GM21515 (cell line): Measurements from ENCODE around the gene SNX15.
"Not testable (repeated sequence)": the region's sequence is repeated elsewhere in the genome, so short reads cannot be mapped to it uniquely, and the experiment has no call there.

ENCODE experiments used
- ATAC-seq: cut with Tn5 transposase; IDR thresholded peaks from one replicate; pipeline ENCODE4 v1.9.1; 2021; ENCODE audit not compliant: unreplicated experiment

Gene SNX15, protein sequence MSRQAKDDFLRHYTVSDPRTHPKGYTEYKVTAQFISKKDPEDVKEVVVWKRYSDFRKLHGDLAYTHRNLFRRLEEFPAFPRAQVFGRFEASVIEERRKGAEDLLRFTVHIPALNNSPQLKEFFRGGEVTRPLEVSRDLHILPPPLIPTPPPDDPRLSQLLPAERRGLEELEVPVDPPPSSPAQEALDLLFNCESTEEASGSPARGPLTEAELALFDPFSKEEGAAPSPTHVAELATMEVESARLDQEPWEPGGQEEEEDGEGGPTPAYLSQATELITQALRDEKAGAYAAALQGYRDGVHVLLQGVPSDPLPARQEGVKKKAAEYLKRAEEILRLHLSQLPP

GRCh38 chr11:65027213-65028067 is at the start of gene SNX15:
Gene SNX15, plus strand, starts transcription at chr11:65027439. Its CDS starts 99 bp downstream, at chr11:65027538.
- ATAC-seq: peak; percentile 75

- ATAC-seq: not testable (repeated sequence)
Measured at GRCh38 chr11:64983339-64983738, 43.9 kb upstream of the SNX15 start.

- ATAC-seq: no peak
Measured at GRCh38 chr11:64987998-64988854, 39.0 kb upstream of the SNX15 start.

DNA sequence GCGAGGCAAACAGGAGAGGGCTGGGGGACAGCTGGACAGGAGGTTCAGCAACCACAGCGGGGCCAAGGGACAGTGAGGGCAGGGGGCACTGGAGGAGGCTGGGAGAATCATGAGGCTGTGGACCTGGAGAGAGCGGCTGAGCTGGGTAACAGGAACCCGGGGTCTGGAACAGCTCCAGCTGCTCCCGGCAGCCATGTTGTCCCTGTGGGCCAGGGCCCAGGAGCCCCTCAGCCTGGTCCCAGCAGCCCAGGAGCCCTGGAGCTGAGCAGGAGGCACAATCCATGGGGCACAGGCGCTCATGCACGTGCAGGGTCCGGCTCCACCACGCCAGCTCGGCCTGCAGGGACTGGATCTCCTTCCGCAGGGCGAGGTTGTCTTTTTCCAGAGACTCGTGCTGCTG is 37.8 kb upstream of the SNX15 start:
- ATAC-seq: no peak

DNA sequence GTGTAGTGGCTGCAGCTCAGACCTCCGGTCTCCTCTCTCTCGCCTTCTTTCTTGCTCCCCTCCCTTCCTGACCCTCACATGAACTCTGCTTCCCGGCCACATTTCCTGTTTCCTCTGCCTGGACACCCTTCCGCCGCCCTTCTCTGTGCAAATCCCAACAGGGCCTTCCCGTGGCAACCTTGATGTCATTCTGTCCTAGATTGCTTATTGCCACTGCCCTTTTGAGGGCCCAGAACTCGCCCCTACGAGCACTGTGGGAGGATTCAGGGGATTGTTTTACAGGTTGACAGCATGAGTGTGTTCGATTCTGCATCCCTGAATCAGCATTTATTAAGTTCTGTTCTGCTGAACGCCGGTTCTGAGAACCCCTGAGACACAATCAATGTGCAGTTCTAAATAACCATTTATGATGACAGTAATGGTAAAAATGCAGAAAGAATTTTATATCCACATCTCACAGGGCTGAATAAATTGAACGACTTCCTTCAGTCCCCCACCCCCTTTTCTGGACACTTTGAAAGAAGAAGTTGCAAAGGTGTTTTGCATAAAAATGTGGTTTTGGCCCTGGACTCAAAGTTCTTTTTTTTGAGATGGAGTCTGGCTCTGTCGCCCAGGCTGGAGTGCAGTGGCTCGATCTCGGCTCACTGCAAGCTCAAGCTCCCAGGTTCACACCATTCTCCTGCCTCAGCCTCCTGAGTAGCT is 36.9 kb upstream of the SNX15 start:
- ATAC-seq: no peak

- ATAC-seq: no peak
Measured at GRCh38 chr11:64994318-64994717, 32.9 kb upstream of the SNX15 start.

GRCh38 chr11:64996327-64996709 is 30.9 kb upstream of the SNX15 start:
- no peak for ATAC-seq

DNA sequence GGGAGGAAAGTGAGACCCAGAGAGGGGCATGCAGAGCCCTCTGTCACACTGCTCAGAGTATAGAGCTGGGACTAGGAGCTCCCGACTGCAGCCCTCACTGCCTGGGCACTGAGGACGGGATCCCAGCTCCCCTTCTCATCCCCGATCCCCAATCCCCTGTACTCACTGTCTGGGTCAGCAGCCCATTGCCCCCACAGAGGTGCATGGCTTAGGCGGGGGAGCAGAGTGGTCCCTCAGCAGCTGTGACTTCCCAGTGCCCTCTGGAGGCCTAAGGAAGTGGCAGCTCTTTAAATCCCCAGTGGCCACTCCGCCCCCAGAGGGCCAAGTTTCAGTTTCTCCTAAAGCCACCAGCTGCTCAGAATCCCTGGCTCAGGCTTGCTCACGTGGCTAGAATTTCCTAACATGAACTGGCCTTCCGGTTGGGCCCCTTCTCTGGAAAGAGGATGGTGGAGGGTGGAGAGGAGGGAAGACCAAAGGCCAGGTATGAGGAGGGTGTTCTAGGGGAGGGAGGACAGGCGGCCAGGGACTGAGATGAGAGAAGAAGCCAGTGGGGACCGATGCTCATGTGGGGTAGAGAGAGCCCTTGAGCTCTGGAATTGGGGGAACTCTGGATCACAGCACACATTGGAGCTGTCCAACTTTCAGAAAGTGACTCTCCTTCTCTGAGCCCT is 30.4 kb upstream of the SNX15 start, which contains the start of gene BATF2:
Gene BATF2 (minus strand): TSS at position 262 of the 671 bp plus-strand sequence. CDS start 57 bp downstream, at position 205.
- ATAC-seq: no peak

GRCh38 chr11:64998141-64998540 is 29.1 kb upstream of the SNX15 start:
- ATAC-seq: no peak

DNA sequence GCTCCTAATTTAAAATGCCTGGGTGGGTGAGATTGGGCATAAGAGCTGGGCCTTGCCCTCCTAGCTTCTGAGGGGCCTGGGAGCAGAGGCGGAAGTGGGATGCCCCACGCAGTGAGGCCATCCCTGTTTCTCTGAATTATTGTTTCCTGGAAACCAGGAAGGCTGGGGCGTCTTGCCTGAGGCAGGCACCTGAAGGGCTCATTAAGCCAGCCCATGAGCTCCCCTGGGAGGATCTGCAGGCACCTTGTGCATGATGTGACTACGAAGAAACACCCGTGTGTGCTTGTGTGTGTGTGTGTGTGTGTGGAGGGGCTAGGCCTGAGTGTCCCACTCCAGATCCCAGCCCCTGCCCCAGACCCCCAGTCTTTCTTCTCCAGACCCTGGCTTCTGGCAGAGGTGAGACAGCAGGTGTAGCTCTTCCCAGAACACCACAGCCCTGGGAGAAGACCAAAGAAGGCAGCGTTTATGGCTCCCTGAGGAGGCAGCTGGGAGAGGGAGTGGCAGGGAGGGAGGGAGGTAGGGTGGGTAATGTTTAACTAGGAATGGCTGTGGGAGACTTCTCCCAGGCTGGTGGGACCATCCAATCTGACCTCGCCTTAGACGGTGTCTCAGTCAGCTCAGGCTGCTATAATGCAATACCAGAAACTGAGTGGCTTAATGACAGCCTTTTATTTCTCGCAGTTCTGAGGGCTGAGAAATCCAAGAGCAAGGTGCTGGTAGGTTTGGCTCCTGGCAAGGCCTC is 28.4 kb upstream of the SNX15 start:
- no peak for ATAC-seq

GRCh38 chr11:64999478-64999877 is 27.8 kb upstream of the SNX15 start:
- ATAC-seq: no peak

GRCh38 chr11:65002706-65003105 is 24.5 kb upstream of the SNX15 start:
- ATAC-seq: no peak

DNA sequence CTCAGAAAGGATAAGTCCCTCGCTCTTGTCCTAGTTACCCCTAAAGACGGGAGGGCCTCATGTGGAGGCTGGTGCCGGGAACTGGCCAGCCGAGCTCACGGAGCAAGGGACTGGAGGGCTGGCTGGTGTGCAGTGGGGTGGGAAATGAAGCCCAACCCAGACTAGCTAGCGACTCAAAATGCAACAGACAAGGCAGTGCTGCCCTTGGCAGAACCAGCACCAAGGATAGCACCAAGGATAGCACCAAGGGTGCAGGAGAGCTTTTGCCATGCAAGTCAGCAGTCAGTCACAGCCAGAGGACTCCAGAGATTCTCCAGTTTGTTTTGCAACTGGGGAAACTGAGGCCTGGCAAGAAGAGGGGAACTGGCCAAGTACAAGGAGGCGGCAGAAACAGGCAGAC is 24.0 kb upstream of the SNX15 start:
- no peak for ATAC-seq

DNA sequence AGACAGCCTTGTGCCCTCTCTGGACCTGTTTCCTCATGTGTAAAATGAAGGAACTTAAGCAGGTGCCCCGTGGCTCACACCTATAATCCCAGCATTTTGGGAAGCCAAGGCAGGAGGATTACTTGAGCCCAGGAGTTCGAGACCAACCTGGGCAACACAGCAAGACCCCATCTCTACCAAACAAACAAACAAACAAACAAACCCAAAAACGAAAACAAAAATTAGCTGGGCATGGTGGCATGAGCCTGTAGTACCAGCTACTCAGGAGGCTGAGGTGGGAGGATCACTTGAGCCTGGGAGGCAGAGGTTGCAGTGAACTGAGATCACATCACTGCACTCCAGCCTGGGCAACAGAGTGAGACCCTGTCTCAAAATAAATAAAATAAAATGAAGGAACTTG is 23.3 kb upstream of the SNX15 start:
- not testable (repeated sequence) for ATAC-seq

GRCh38 chr11:65008016-65008415 is 19.2 kb upstream of the SNX15 start:
- no peak for ATAC-seq

DNA sequence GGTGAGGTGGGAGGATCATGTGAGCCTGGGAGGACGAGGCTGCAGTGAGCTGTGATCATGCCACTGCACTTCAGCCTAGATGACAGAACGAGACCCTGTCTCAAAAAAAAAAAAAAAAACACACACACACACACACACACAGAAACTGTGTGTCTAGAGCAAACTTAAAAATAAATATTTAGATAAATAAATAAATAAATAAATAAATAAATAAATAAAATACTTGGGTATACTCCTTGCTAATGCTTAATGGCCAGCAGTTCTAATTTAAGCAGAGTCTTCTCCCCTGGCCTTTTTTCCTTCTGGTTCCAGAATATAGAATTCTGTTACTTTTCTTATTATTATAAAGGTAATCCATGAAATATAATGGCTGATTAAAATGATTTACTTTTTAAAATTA is 18.4 kb upstream of the SNX15 start:
- no peak for ATAC-seq

DNA sequence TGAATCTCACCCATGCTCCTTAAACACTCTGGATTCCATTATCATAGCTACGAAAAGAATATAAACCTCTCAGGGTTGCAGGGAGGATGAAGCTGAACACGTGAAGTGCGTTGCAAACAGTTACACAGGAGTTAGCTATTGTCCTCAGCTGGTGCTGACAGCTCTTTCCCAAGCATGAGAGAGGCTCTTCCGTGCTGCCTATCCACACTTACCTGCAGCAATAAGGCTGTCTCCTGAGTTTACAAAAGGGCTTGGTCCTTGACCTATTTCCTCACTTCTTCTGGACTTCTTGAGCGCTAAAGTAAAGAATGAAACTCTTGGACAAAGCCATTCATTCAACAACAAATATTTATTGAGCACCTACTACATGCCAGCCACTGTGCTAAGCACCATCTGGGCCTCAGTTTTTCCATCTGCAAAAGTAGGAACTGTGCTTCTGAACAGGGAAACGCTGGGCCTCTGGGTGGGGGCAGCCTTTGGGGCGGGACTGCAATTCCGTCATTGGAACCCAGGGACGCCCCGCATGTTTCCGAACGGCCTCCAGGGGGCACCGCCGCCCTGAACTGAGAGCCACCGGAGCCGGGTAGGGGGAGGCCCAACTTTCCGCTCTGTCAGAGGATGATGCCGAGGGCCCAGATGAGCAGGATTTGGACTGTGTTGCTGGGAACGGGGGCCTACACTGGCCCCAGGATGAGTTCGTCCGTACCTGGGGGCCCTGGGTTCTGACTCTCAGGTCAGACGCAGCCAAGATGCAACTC is 13.9 kb upstream of the SNX15 start:
- ATAC-seq: peak; percentile 79

DNA sequence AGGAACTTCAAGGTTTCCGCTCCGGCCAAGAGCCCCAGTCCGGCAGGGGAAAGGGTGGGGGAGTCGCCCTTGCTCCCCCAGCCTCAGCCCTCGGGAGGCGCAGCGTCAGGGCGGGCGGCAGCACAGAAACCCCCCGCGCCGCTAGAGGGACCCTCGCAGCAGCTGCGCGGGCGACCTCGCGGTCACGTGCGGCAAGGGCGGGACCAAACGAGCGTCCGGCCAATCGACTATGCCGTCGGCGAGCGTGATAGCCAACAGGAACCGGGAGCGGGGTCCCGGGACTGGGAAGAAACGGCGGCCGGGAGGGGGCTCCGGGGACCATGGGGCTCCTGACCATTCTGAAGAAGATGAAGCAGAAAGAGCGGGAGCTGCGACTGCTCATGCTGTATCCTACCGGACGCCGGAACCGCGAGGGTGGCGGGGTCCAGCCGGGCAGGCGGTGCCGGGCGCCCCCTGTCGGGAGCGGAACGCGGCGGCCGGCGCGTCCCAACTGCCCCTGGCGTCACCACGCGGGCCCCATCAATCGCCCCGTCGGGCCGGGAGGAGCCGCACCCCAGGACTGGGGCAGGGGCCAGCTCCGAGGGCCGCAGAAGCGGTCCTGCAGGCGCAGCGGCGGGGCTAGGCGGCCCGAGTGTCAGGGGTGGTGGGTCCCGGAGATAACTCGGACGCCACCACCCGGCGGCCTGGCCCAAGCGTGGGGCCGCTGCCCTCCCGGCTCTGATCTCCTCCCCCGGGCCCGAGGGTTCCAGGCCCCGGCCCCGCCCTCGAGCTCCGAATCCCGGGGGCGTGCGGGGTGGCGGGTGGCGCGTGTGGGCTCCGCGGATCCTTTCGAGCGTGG is 13.1 kb upstream of the SNX15 start, which contains the start of gene ARL2:
Gene ARL2 (plus strand): TSS at position 273 of the 838 bp plus-strand sequence. CDS start 48 bp downstream, at position 321.
- peak; percentile 57 for ATAC-seq
